ENCODE results near the gene LGR4.
"Not testable (repeated sequence)": the region's sequence is repeated elsewhere in the genome, so short reads cannot be mapped to it uniquely, and the experiment has no call there.

Gene LGR4

DNA sequence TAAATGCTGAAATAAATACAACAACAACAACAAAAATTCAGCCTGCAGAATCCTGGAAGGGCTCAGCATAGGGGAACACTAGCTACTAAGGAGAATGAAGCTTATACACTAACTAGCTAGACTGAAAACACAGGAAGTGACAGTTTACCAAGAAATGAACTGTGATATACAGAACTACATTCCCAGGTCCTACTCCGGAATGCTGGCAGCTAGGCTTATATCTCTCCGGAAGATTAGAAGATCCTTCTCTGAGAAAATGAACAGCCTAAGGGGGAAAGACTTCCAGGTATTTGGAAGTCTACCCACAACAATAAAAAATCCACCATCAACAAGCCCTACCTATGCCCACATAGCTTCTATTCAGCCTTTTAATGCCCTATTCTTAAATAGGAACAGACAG, 140.6 kb downstream of the LGR4 start:
- DNase-seq = no peak

DNA sequence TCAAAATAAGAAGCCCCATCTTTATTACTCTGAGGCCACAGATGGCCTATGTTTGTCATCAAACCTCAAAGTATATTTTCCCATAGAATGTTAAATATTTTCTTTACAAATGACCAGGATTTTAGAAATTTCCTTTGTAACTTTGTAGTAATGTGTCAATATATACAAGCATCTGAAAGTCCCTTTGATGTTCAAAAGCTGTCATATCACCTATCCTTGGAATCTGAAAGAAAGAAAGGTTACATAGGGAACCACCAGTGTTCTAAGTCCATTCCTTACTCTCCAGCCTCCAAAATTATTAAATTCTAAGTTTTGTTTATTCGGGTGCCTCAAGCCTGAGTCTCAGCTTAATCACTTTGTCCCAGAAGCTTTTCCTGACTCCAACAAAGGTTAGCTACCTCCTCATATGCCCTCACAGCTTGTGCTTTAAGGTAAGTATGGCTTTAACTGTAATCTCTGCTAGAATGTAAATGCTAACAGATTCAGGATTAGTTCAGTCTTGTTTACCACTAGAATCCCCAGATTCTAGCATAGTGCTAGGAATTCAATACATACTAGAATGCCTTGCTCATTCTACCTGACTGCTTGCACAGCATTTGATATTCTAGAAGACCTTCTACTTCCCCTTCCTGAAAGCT, 141.8 kb downstream of the LGR4 start:
- no peak for DNase-seq

DNA sequence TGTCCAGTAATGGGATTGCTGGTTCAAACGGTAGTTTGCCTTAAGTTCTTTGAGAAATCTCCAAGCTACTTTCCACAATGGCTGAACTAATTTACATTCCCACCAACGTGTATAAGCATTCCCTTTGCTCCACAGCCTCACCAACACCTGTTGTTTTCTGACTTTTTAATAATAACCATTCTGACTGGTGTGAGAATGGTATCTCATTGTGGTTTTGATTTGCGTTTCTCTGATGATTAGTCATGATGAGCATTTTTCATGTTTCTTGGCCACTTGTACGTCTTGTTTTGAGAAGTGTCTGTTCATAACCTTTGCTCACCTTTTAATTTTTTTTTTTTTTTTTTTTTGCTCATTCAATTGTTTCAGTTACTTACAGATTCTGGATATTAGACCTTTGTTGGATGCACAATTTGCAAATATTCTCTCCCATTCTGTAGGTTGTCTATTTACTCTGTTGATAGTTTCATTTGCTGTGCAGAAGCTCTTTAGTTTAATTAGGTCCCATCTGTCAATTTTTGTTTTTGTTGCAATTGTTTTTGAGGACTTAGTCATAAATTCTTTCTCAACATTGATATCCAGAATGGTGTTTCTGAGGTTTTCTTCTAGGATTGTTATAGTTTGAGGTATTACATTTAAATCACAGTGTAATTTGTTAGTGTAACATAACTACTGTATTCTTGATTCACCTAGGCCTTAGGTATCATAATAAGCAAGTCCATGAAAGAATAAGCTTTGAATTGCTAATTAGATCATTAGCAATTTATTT, 142.5 kb downstream of the LGR4 start:
- no peak for DNase-seq

DNA sequence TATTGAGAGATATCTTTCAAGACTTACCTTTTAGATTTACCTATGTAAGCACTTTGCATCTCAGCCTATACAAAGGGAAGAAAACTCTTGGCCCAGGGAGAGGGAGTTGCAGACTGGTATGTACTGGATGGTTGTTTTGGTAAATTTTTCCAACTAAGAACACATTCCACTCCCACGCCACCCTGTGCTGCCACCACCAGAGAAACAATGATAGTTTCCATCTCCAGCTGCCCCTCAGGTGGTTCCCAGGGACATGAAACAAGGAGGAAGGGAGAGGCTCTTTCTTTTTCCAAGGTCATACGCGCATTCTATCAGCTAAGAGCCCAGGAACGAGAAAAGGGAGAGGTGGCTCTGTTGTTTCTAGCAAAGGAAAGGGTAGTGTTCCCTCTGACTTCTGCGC, 144.0 kb downstream of the LGR4 start:
- no peak for DNase-seq

DNA sequence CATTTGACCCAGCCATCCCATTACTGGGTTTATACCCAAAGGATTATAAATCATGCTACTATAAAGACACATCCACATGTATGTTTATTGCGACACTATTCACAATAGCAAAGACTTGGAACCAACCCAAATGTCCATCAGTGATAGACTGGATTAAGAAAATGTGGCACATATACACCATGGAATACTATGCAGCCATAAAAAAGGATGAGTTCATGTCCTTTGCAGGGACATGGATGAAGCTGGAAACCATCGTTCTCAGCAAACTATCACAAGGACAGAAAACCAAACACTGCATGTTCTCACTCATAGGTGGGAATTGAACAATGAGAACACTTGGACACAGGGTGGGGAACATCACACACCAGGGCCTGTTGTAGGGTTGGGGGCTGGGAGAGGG, 145.5 kb downstream of the LGR4 start:
- DNase-seq = not testable (repeated sequence)

DNA sequence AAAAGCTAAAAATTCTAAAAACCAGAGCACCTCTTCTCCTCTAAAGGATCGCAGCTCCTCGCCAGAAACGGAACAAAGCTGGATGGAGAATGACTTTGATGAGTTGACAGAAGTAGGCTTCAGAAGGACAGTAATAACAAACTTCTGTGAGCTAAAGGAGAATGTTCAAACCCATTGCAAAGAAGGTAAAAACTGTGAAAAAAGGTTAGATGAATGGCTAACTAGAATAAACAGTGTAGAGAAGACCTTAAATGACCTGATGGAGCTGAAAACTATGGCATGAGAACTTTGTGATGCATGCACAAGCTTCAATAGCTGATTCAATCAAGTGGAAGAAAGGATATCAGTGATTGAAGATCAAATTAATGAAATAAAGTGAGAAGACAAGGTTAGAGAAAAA, 150.4 kb downstream of the LGR4 start:
- not testable (repeated sequence) for DNase-seq

DNA sequence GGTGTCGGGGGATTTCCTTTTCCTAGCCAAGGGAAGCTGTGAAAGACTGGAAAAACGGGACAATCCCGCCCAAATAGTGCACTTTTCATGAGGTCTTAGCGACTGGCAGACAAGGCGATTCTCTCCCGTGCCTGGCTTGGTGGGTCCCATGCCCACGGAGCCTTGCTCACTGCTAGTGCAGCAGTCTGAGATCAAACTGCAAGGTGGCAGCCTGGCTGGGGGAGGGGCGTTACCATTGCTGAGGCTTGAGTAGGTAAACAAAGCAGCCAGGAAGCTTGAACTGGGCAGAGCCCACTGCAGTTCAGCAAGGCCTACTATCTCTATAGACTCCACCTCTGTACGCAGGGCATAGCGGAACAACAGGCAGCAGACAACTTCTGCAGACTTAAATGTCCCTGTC, 151.2 kb downstream of the LGR4 start:
- DNase-seq = not testable (repeated sequence)

DNA sequence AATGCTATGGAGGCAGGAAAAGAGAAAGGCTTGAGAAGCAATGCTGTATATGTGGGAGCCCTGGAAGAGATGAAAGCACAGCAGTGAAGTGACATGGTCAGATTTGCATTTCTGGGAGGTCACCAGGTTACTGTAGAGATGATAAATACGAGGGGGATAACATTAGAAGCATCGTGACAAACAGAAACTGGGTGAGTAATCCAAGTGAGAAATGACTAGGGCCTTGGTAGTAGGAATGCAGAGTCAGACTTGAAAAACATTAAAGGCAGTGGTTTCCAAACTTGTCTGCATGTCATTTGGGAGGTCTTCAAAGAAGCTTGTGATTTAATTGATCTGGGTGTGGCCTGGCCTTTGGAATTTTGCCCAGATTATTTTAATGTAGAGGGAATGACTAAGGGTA, 153.5 kb downstream of the LGR4 start:
- no peak for DNase-seq

DNA sequence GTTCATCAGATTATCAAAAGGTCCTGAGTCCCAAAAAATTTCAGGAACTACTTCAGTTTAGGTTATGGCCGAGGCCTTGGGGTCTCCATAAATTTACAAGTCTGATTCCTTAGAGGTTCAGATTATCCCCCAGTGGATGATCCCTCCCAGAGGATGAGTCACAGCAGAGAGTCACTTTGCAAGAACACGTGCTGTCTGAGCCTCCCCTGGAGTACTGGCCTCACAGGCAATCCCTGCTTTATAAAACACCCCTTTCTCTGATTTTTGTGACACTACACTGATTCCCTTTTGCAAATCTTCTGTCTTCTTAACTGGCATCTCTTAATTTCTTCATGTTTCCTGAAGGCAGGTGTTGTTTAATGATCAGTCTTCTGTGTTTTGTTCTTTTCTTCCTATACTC, 154.8 kb downstream of the LGR4 start:
- no peak for DNase-seq

Measured in OCI-M1 (cell line).